Activated B cell treated with CpG ODN at 0.5 μM for 24 hours (primary cell): ENCODE results near the gene DACT3. TPM values are rescaled to one million over a fixed set of nuclear protein-coding genes. Genes with fewer than 3 reads are reported as not detected.

ENCODE experiments used
- ATAC-seq: fragments of 200-7000 bp; cut with Tn5 transposase; one replicate; pipeline ENCODE4 v1.10.0; 2021; ENCODE audit warnings: low read depth, mild to moderate bottlenecking, moderate library complexity
- CTCF ChIA-PET: fragments of 350-600 bp; sonication (Branson Sonifier 250); formaldehyde crosslinking; loops from one replicate; lab custom pipeline; 2021; ENCODE audit warnings: antibody characterized with exemption; lab: Charles Lee
- POLR2A ChIA-PET: fragments of 350-600 bp; sonication (Branson Sonifier 250); formaldehyde crosslinking; loops from one replicate; lab custom pipeline; 2021; ENCODE audit warnings: antibody characterized with exemption; lab: Charles Lee
- DNase-seq: peaks from one replicate; pipeline ENCODE4 v3.0.0; 2022
- H3K27ac Mint-ChIP-seq: one replicate; pipeline ENCODE4 v1.8.0; 2020; ENCODE audit warnings: mixed read lengths
- H3K27me3 Mint-ChIP-seq: one replicate; pipeline ENCODE4 v1.8.0; 2021; ENCODE audit warnings: mixed read lengths
- H3K36me3 Mint-ChIP-seq: one replicate; pipeline ENCODE4 v1.8.0; 2021; ENCODE audit warnings: low read depth, mixed read lengths
- H3K4me1 Mint-ChIP-seq: one replicate; pipeline ENCODE4 v1.8.0; 2021; ENCODE audit warnings: mixed read lengths
- H3K4me3 Mint-ChIP-seq: one replicate; pipeline ENCODE4 v1.8.0; 2020; ENCODE audit warnings: mild to moderate bottlenecking, mixed read lengths
- H3K9me3 Mint-ChIP-seq: one replicate; pipeline ENCODE4 v1.8.0; 2020; ENCODE audit warnings: mixed read lengths
- intact Hi-C: fragments of 100-400 bp; cut with micrococcal nuclease; formaldehyde crosslinking; loops from one replicate; pipeline ENCODE4 v1.15.1; 2024
- total RNA-seq: library from RNA; stranded (reverse); gene quantifications from 2 replicates; pipeline ENCODE4 v1.2.3, GENCODE V29; 2022
- TF ChIP-seq, protein P1 (sequence below): fragments of 200-600 bp; IDR thresholded peaks from one replicate; pipeline ENCODE4 v1.8.0; 2022; ENCODE audit warnings: antibody characterized with exemption, mild to moderate bottlenecking

DACT3 gene
- total RNA-seq, 1 donor from 2014 or later, result 0.75 TPM

DNA sequence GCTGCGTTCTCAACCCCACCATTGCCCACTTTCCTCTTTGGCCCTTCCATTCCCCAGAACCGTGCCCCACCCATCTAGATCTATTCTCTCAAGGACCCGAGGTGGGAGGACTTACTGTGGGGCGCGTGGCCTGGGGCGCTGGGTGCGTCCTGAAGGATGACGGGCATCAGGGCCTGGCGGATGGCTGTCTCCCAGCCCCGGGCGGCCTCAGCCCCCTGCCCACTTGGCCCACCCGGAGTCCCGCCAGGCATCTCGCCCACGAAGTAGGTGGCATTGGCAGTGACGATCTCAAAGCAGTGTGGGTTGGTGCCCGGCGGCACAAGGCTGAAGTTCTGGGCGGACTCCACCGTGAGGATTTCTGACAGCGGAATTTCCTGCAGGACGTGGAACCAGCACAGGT is 32.8 kb upstream of the DACT3 start:
- intact Hi-C loops, result no loop called here
- Mint-ChIP-seq H3K9me3 (no peaks in the 10 kb centered on the region), H3K36me3 (peaks cover 96% of the 10 kb centered on the region), H3K27ac (no peak overlapping the region), H3K4me3 (no peak overlapping the region), H3K27me3 (no peaks in the 10 kb centered on the region), H3K4me1 (peaks cover 2% of the 10 kb centered on the region)
- ATAC-seq (no peak), DNase-seq (no peak)
- ChIA-PET CTCF (interaction anchor here (1.0 kb wide), 1 partner anchor 35 kb away, joined by 3 read pairs; no protein-coding TSS in a partner anchor), POLR2A (no interaction called here)
- TF ChIP-seq, protein P1, sequence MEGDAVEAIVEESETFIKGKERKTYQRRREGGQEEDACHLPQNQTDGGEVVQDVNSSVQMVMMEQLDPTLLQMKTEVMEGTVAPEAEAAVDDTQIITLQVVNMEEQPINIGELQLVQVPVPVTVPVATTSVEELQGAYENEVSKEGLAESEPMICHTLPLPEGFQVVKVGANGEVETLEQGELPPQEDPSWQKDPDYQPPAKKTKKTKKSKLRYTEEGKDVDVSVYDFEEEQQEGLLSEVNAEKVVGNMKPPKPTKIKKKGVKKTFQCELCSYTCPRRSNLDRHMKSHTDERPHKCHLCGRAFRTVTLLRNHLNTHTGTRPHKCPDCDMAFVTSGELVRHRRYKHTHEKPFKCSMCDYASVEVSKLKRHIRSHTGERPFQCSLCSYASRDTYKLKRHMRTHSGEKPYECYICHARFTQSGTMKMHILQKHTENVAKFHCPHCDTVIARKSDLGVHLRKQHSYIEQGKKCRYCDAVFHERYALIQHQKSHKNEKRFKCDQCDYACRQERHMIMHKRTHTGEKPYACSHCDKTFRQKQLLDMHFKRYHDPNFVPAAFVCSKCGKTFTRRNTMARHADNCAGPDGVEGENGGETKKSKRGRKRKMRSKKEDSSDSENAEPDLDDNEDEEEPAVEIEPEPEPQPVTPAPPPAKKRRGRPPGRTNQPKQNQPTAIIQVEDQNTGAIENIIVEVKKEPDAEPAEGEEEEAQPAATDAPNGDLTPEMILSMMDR, result no peak

DNA sequence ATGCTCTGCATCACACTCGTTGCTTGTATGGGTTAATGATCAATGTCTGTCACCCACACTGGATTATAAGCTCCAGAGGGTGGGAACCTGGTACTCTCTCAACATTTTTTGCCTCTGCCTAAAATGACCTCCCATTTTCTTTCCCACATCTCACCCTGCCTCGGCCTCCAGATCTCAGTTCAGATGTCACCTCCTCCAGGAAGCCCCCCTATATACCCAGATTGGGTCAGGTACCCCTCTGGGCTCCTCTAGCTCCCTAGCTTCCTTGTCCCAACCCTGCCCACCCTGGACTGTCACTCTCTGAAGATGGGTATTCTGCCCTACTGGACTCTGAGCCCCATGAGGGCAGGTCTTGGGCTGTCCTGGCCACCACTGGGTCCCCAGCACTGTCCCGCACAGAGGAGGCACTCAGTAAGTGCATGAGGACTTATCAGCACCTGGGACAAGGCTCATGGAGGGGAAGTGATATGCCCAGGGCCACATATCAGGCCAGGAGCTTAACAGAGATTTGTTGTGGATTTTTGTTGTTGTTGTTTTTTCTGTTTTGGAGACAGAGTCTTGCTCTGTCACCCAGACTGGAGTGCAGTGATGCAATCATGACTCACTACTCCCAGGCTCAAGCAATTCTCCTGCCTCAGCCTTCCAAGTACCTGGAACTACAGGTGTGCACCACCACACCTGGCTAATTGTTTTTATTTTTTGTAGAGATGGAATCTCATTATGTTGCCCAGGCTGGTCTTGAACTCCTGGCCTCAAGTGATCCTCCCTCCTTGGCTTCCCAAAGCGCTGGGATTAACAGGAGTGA is 32.1 kb upstream of the DACT3 start:
- H3K4me3 Mint-ChIP-seq, result no peak overlapping the region
- H3K36me3 Mint-ChIP-seq, result peaks cover 92% of the 10 kb centered on the region
- TF ChIP-seq, protein P1, result no peak
- H3K27me3 Mint-ChIP-seq, result no peaks in the 10 kb centered on the region
- H3K9me3 Mint-ChIP-seq, result no peaks in the 10 kb centered on the region
- POLR2A ChIA-PET, result interaction anchor here (0.5 to 1.2 kb wide), 3 partner anchors 21 to 1463 kb away, joined by 3 to 5 read pairs (median 4); no protein-coding TSS in a partner anchor
- H3K27ac Mint-ChIP-seq, result no peak overlapping the region
- no peak for ATAC-seq
- CTCF ChIA-PET, result no interaction called here
- intact Hi-C loops, result no loop called here
- H3K4me1 Mint-ChIP-seq, result peaks cover 2% of the 10 kb centered on the region
- no peak for DNase-seq

DNA sequence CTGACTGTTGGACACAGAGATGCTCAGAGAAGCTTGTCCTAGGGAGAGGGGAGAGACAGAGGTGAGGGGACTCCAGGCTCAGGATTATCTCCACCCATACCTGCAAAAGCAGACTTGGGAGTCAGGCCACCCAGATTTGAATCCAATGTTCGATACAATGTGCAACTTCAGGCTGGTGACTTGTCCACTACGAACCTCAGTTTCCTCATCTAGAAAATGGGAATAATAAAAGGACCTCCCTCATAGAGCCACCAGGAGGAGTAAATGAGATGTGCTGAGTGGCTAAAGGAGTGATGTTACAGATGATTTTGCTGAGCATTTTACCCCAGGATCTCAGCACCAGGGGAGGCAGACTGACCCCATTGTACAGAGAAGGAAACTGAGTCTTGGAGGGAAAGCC is 31.0 kb upstream of the DACT3 start:
- Mint-ChIP-seq H3K27me3 (no peaks in the 10 kb centered on the region), H3K27ac (no peak overlapping the region), H3K4me1 (peaks cover 2% of the 10 kb centered on the region), H3K9me3 (no peaks in the 10 kb centered on the region), H3K4me3 (no peak overlapping the region), H3K36me3 (peaks cover 92% of the 10 kb centered on the region)
- ChIA-PET POLR2A (no interaction called here), CTCF (interaction anchor here (1.3 to 1.6 kb wide), 3 partner anchors 12 to 37 kb away, joined by 3 to 5 read pairs (median 5); no protein-coding TSS in a partner anchor)
- ATAC-seq (no peak), DNase-seq (no peak)
- TF ChIP-seq, protein P1, result no peak
- intact Hi-C loops, result no loop called here

- Mint-ChIP-seq H3K36me3 (peaks cover 86% of the 10 kb centered on the region), H3K4me3 (no peak overlapping the region), H3K27ac (no peak overlapping the region), H3K4me1 (peaks cover 2% of the 10 kb centered on the region), H3K9me3 (no peaks in the 10 kb centered on the region), H3K27me3 (no peaks in the 10 kb centered on the region)
- ChIA-PET POLR2A (interaction anchor here (0.6 kb wide), 1 partner anchor 10 kb away, joined by 3 read pairs; no protein-coding TSS in a partner anchor), CTCF (interaction anchor here (1.3 to 1.6 kb wide), 3 partner anchors 13 to 38 kb away, joined by 3 to 5 read pairs (median 5); no protein-coding TSS in a partner anchor)
- DNase-seq (no peak), ATAC-seq (no peak)
- intact Hi-C loops, result no loop called here
- TF ChIP-seq, protein P1, result no peak
These were observed 30.1 kb upstream of the DACT3 start for GRCh38 chr19:46691104-46691503.

GRCh38 chr19:46689358-46689757 is 28.4 kb upstream of the DACT3 start:
- intact Hi-C loops, result no loop called here
- CTCF ChIA-PET, result no interaction called here

More at GRCh38 chr19:46689358-46689757, 28.4 kb upstream of the DACT3 start:
- Mint-ChIP-seq H3K36me3 (peaks cover 86% of the 10 kb centered on the region), H3K27me3 (no peaks in the 10 kb centered on the region), H3K4me1 (peaks cover 2% of the 10 kb centered on the region), H3K9me3 (no peaks in the 10 kb centered on the region), H3K4me3 (no peak overlapping the region), H3K27ac (no peak overlapping the region)
- ATAC-seq, result no peak
- TF ChIP-seq, protein P1, result no peak
- POLR2A ChIA-PET, result interaction anchor here (0.6 kb wide), 3 partner anchors 8 to 795 kb away, joined by 3 to 6 read pairs (median 3); partner anchors contain the start of gene KPTN
- no peak for DNase-seq
